Non-pigmented ciliary epithelial cell (primary cell): ENCODE results near the gene AGR2.
"Not testable (repeated sequence)": the region's sequence is repeated elsewhere in the genome, so short reads cannot be mapped to it uniquely, and the experiment has no call there.

ENCODE experiments used
- DNase-seq: peaks from one replicate; pipeline ENCODE4 v3.0.0-alpha.2; 2010; ENCODE audit warnings: low read depth

AGR2 gene

GRCh38 chr7:16804674-16805439 is at the start of gene AGR2:
AGR2 (minus strand) TSS chr7:16804999; CDS start chr7:16801796, 3,203 bp downstream.
- no peak for DNase-seq

GRCh38 chr7:16853189-16853588 is 48.4 kb upstream of the AGR2 start:
- DNase-seq, result not testable (repeated sequence)

- no peak for DNase-seq
These were observed 47.0 kb upstream of the AGR2 start for GRCh38 chr7:16851829-16852228.

- DNase-seq, result no peak
These were observed 46.0 kb upstream of the AGR2 start for GRCh38 chr7:16850614-16851466.

GRCh38 chr7:16849296-16850148 is 44.7 kb upstream of the AGR2 start:
- DNase-seq, result no peak

GRCh38 chr7:16847381-16847860 is 42.6 kb upstream of the AGR2 start:
- no peak for DNase-seq

- DNase-seq, result no peak
These were observed 41.9 kb upstream of the AGR2 start for GRCh38 chr7:16846601-16847165.

GRCh38 chr7:16845746-16846145 is 40.9 kb upstream of the AGR2 start:
- no peak for DNase-seq

- DNase-seq, result no peak
These were observed 36.9 kb upstream of the AGR2 start for GRCh38 chr7:16841681-16842080.

GRCh38 chr7:16840094-16840493 is 35.3 kb upstream of the AGR2 start:
- no peak for DNase-seq

- DNase-seq, result no peak
These were observed 34.8 kb upstream of the AGR2 start for GRCh38 chr7:16839646-16840045.

GRCh38 chr7:16838891-16839290 is 34.1 kb upstream of the AGR2 start:
- no peak for DNase-seq

GRCh38 chr7:16838386-16838785 is 33.6 kb upstream of the AGR2 start:
- no peak for DNase-seq

- DNase-seq, result no peak
These were observed 31.7 kb upstream of the AGR2 start for GRCh38 chr7:16836481-16836880.

- no peak for DNase-seq
These were observed 28.6 kb upstream of the AGR2 start for GRCh38 chr7:16833373-16833772.

GRCh38 chr7:16826060-16826459 is 21.3 kb upstream of the AGR2 start:
- DNase-seq, result no peak

- DNase-seq, result no peak
These were observed 17.2 kb upstream of the AGR2 start for GRCh38 chr7:16822029-16822428.

GRCh38 chr7:16818732-16819131 is 13.9 kb upstream of the AGR2 start:
- DNase-seq, result no peak

- no peak for DNase-seq
These were observed 12.7 kb upstream of the AGR2 start for GRCh38 chr7:16817536-16817935.

GRCh38 chr7:16816824-16817223 is 12.0 kb upstream of the AGR2 start:
- no peak for DNase-seq

- no peak for DNase-seq
These were observed 10.2 kb upstream of the AGR2 start for GRCh38 chr7:16815001-16815400.

GRCh38 chr7:16813232-16813616 is 8.4 kb upstream of the AGR2 start:
- no peak for DNase-seq
